Esophagus muscularis mucosa (tissue), 4 donors: ENCODE data around the gene MIB1.

ENCODE experiments used
- CTCF ChIP-seq, 3 experiments: fragments of 200-600 bp in 2 of 3; fragments of 450-650 bp in 1 of 3; sonication (generic) in 2 of 3; IDR thresholded peaks; one replicate each; pipeline ENCODE4 v1.5.1; 2017 to 2019; ENCODE audit warnings: antibody characterized with exemption in 3 of 3, mild to moderate bottlenecking in 2 of 3, moderate library complexity in 1 of 3
- EP300 ChIP-seq: sonication (generic); formaldehyde crosslinking; IDR thresholded peaks from one replicate; pipeline ENCODE4 v1.6.1; 2017; ENCODE audit warnings: antibody characterized with exemption
- POLR2A ChIP-seq: fragments of 450-650 bp; IDR thresholded peaks from one replicate; pipeline ENCODE4 v1.6.1; 2017; ENCODE audit warnings: antibody characterized with exemption, moderate library complexity, mild to moderate bottlenecking, low read depth
- POLR2AphosphoS5 ChIP-seq, 2 donors: sonication (generic); formaldehyde crosslinking; IDR thresholded peaks; one replicate each; pipeline ENCODE4 v1.6.1; 2017; ENCODE audit warnings: antibody characterized with exemption in 2 of 2

- TF ChIP-seq POLR2AphosphoS5 (IDR thresholded peaks at IDR 0.05) = no peak
- TF ChIP-seq CTCF (IDR thresholded peaks at IDR 0.05) = no peak
- TF ChIP-seq POLR2A = no peak
- TF ChIP-seq EP300 = no peak
These were observed 645 bp downstream of the MIB1 start for GRCh38 chr18:21741312-21741561.
